ENCODE results near the gene NEMF.
"Not testable (repeated sequence)": the region's sequence is repeated elsewhere in the genome, so short reads cannot be mapped to it uniquely, and the experiment has no call there.

- not testable (repeated sequence) for TF ChIP-seq TCF7L2 (IDR thresholded peaks at IDR 0.05; ENCODE audit: borderline replicate concordance, low read depth, low read length); ZBTB21 (tag by site-specific recombination; IDR thresholded peaks at IDR 0.05); ZBTB44 (tag by site-specific recombination; IDR thresholded peaks at IDR 0.05); CTCF (tag by site-specific recombination; IDR thresholded peaks at IDR 0.05); YY2 (tag by site-specific recombination; IDR thresholded peaks at IDR 0.05); SALL2 (tag by site-specific recombination; IDR thresholded peaks at IDR 0.05; ENCODE audit: borderline replicate concordance); ZNF335 (tag by site-specific recombination; conservative IDR thresholded peaks at IDR 0.05); YY1 (tag by site-specific recombination; IDR thresholded peaks at IDR 0.05)
Observed at GRCh38 chr14:49735669-49736068, 116.9 kb downstream of the NEMF start.

All from HEK293 (cell line).